ENCODE data around the gene CCR8. TPM values are rescaled to one million over a fixed set of nuclear protein-coding genes. Genes with fewer than 3 reads are reported as not detected.

CCR8 gene
- total and polyA plus RNA-seq, 2 donors (not counting 1 experiment from before 2014, with no cell fraction given) = not detected

DNA sequence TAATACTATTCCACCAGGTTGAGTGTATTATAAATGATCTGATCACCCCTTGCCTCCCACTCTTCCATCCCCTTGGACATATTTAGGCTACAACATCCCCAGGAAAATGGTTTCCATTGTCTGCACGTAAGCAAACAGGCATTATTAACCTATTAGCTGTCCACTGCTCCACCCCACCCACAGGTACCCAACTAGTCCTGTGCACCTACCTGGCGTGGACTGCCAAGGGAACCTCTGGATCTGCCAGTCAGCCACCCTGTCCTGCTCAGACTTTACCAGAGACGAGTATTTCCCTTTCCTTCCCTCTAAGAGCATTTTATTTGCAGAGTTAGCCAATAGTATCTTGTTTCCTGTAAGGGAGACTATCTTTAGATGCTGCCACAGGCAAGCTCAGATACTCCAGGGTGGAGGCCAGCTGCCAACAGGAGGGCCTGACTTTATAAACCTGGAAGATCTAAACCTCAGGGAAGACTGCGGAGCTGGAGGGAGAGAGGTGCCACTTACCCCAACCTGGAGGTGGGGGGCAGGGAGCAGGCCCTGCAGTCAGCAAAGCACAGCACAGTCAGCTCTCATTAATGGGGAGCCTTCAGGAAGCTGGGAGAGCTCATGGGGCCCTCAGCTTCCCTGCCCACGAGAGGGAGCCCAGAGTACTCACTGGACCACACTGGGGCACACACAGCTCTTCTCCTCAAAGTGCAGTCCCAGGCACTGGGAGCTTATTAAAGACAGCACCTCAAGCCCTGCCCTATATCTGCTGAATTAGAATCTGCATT lies 49.6 kb upstream of the CCR8 start, which contains the start of gene CX3CR1:
TSS of gene CX3CR1 (minus strand) at position 292 of the 773 bp plus-strand sequence. CDS start 13,527 bp downstream, outside the sequence.
- intact Hi-C loops (cut with micrococcal nuclease) = no loop called here
- ChIA-PET CTCF (interaction anchor here (1.2 to 31.5 kb wide), 5 partner anchors 8 to 78 kb away, joined by 4 to 1573 read pairs (median 5); partner anchors contain the start of gene XIRP1), POLR2A (no interaction called here)
- no peaks in the 10 kb centered on the region for H3K36me3 ChIP-seq (replicated peaks in 1 of 2; ENCODE audit: control extremely low read depth in 1 of 2, control insufficient read depth in 1 of 2, extremely low read depth in 1 of 2, insufficient read depth in 2 of 2, low read length in 1 of 2)
- Mint-ChIP-seq H3K4me1 (peaks cover 38% of the 10 kb centered on the region), H3K9me3 (ENCODE audit: insufficient read depth) (no peaks in the 10 kb centered on the region), H3K27ac (no peak within 1 kb of the TSS), H3K27me3 (no peaks in the 10 kb centered on the region), H3K4me3 (no peak within 1 kb of the TSS)
- H2AFZ ChIP-seq (ENCODE audit: insufficient read depth, low read depth, low read length, poor library complexity, severe bottlenecking) = no peak within 1 kb of the TSS
- H3K4me1 ChIP-seq (ENCODE audit: control insufficient read depth in 2 of 2, insufficient read depth in 2 of 2, low read length in 2 of 2) = peaks cover 26 to 33% of the 10 kb centered on the region in 2 donors
- no peak within 1 kb of the TSS for H3K9ac ChIP-seq (ENCODE audit: low read length)
- no peaks in the 10 kb centered on the region for H3K79me2 ChIP-seq (ENCODE audit: control insufficient read depth, insufficient read depth, low read length)
- H3K9me3 ChIP-seq (ENCODE audit: control extremely low read depth in 1 of 3, control insufficient read depth in 2 of 3, insufficient read depth in 1 of 3, low read length in 2 of 3) = no peaks in the 10 kb centered on the region
- H3K4me3 ChIP-seq (ENCODE audit: control extremely low read depth in 1 of 5, extremely low read depth in 1 of 5, insufficient read depth in 1 of 5, low read depth in 2 of 5, low read length in 4 of 5) = no peak within 1 kb of the TSS
- no peak within 1 kb of the TSS for H3K4me2 ChIP-seq (replicated peaks; ENCODE audit: low read depth, low read length, poor library complexity, severe bottlenecking)
- H3K27ac ChIP-seq (ENCODE audit: low read length in 2 of 2) = no peak within 1 kb of the TSS
- DNase-seq (no peak), ATAC-seq (ENCODE audit: low read depth) (no peak)
- H4K20me1 ChIP-seq (ENCODE audit: control insufficient read depth, insufficient read depth, low read length, poor library complexity, severe bottlenecking) = no peaks in the 10 kb centered on the region
- no peaks in the 10 kb centered on the region for H3K27me3 ChIP-seq (replicated peaks in 1 of 4; ENCODE audit: control extremely low read depth in 1 of 4, control insufficient read depth in 3 of 4, insufficient read depth in 4 of 4, low read length in 3 of 4)
- WGBS (ENCODE audit: insufficient coverage) = 56% methylated on average over 3 of the region's 5 CpGs
- TF ChIP-seq, protein P1, sequence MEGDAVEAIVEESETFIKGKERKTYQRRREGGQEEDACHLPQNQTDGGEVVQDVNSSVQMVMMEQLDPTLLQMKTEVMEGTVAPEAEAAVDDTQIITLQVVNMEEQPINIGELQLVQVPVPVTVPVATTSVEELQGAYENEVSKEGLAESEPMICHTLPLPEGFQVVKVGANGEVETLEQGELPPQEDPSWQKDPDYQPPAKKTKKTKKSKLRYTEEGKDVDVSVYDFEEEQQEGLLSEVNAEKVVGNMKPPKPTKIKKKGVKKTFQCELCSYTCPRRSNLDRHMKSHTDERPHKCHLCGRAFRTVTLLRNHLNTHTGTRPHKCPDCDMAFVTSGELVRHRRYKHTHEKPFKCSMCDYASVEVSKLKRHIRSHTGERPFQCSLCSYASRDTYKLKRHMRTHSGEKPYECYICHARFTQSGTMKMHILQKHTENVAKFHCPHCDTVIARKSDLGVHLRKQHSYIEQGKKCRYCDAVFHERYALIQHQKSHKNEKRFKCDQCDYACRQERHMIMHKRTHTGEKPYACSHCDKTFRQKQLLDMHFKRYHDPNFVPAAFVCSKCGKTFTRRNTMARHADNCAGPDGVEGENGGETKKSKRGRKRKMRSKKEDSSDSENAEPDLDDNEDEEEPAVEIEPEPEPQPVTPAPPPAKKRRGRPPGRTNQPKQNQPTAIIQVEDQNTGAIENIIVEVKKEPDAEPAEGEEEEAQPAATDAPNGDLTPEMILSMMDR (IDR thresholded peaks at IDR 0.05) = no peak
- TF ChIP-seq EZH2 (IDR thresholded peaks at IDR 0.05; ENCODE audit: borderline replicate concordance, insufficient read depth, low read depth, low read length, poor library complexity, severe bottlenecking) = no peak

DNA sequence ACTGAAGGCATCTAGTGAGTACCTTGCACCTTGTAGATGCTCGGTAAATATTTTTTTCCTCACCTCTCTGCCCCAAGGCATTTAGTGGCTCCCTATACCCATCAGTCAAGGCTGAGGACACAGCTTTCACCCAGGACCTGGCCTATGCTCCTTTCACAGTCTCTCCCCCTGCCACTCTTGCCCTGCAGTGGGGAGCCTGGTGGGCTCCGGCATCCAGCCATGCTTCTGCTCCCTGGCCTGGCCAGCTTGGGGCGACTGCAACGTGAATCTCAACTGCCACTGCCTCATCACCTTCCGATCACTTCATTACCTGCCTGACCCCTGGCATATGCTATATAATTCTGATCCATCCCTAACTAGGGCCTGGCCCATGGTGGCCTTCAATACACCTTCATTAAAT lies 48.9 kb upstream of the CCR8 start:
- Histone ChIP-seq H3K9ac (ENCODE audit: low read length) (no peak overlapping the region), H3K36me3 (replicated peaks in 1 of 2; ENCODE audit: control extremely low read depth in 1 of 2, control insufficient read depth in 1 of 2, extremely low read depth in 1 of 2, insufficient read depth in 2 of 2, low read length in 1 of 2) (no peaks in the 10 kb centered on the region), H3K4me1 (ENCODE audit: control insufficient read depth in 2 of 2, insufficient read depth in 2 of 2, low read length in 2 of 2) (peaks cover 26 to 33% of the 10 kb centered on the region in 2 donors), H3K4me2 (replicated peaks; ENCODE audit: low read depth, low read length, poor library complexity, severe bottlenecking) (no peak overlapping the region), H3K79me2 (ENCODE audit: control insufficient read depth, insufficient read depth, low read length) (no peaks in the 10 kb centered on the region), H3K27ac (ENCODE audit: low read length in 2 of 2) (no peak overlapping the region), H3K4me3 (ENCODE audit: control extremely low read depth in 1 of 5, extremely low read depth in 1 of 5, insufficient read depth in 1 of 5, low read depth in 2 of 5, low read length in 4 of 5) (no peak overlapping the region), H3K27me3 (replicated peaks in 1 of 4; ENCODE audit: control extremely low read depth in 1 of 4, control insufficient read depth in 3 of 4, insufficient read depth in 4 of 4, low read length in 3 of 4) (no peaks in the 10 kb centered on the region), H4K20me1 (ENCODE audit: control insufficient read depth, insufficient read depth, low read length, poor library complexity, severe bottlenecking) (no peaks in the 10 kb centered on the region), H2AFZ (ENCODE audit: insufficient read depth, low read depth, low read length, poor library complexity, severe bottlenecking) (no peak overlapping the region), H3K9me3 (ENCODE audit: control extremely low read depth in 1 of 3, control insufficient read depth in 2 of 3, insufficient read depth in 1 of 3, low read length in 2 of 3) (no peaks in the 10 kb centered on the region)
- intact Hi-C loops (cut with micrococcal nuclease) = no loop called here
- no peaks in the 10 kb centered on the region for H3K27me3 Mint-ChIP-seq
- ChIA-PET POLR2A (no interaction called here), CTCF (interaction anchor here (1.2 to 31.5 kb wide), 4 partner anchors 8 to 79 kb away, joined by 5 to 1573 read pairs (median 24); partner anchors contain the start of gene XIRP1)
- no peak overlapping the region for H3K4me3 Mint-ChIP-seq
- H3K27ac Mint-ChIP-seq = no peak overlapping the region
- no peaks in the 10 kb centered on the region for H3K9me3 Mint-ChIP-seq (ENCODE audit: insufficient read depth)
- peaks cover 38% of the 10 kb centered on the region for H3K4me1 Mint-ChIP-seq
- WGBS (ENCODE audit: insufficient coverage) = 98% methylated on average over 4 of the region's 5 CpGs
- DNase-seq = no peak
- no peak for ATAC-seq (ENCODE audit: low read depth)
- no peak for TF ChIP-seq EZH2 (IDR thresholded peaks at IDR 0.05; ENCODE audit: borderline replicate concordance, insufficient read depth, low read depth, low read length, poor library complexity, severe bottlenecking)
- TF ChIP-seq, protein P1 (IDR thresholded peaks at IDR 0.05) = no peak

Measured in B cell (primary cell).